Loucy (cell line): ENCODE data around the gene GRHL1.

Experiments used
- CTCF ChIP-seq: fragments of 200-600 bp; sonication (generic); conservative IDR thresholded peaks from 2 replicates; pipeline ENCODE4 v1.5.1; 2014; ENCODE audit warnings: mild to moderate bottlenecking, antibody characterized with exemption, low read length
- EZH2phosphoT487 ChIP-seq: fragments of 200-600 bp; IDR thresholded peaks from 2 replicates; pipeline ENCODE4 v1.6.1; 2018; ENCODE audit warnings: antibody characterized with exemption, mild to moderate bottlenecking, moderate library complexity, borderline replicate concordance

DNA sequence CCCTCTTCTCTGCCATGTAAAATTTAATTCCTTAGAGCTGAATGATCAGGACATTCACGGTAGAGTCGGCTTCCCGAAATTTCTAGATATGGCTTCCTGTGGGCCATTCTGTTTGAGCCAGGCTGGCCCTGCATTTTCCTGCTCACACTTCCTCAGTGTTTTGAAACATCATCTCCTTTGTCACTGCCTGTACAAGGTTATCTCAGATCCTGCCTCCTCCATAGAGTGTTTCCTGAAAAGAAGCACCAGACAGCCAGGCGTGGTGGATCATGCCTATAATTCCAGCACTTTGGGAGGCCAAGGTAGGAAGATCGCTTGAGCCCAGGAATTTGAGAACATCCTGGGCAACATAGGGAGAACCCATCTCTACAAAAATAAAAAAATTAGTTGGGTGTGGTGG is 43.6 kb downstream of the GRHL1 start:
- TF ChIP-seq CTCF (no peak), EZH2phosphoT487 (no peak)
